H1 (cell line): Measurements from ENCODE around the gene PRKAG1. TPM values are rescaled to one million over a fixed set of nuclear protein-coding genes. Genes with fewer than 3 reads are reported as not detected.

Experiments
- CHD7 ChIP-seq: fragments of 300-600 bp; sonication (generic); IDR thresholded peaks from 2 replicates; pipeline ENCODE4 v1.7.1; 2012; ENCODE audit warnings: low read length, moderate library complexity, mild to moderate bottlenecking, inconsistent platforms; ENCODE audit not compliant: insufficient replicate concordance
- EGR1 ChIP-seq: IDR thresholded peaks from 2 replicates; pipeline ENCODE4 v1.6.1; 2011; ENCODE audit warnings: low read depth, low read length, borderline replicate concordance
- RBBP5 ChIP-seq: IDR thresholded peaks from 2 replicates; pipeline ENCODE4 v1.7.1; 2012; ENCODE audit warnings: low read depth, mild to moderate bottlenecking, inconsistent platforms, low read length, moderate library complexity, borderline replicate concordance
- polyA plus RNA-seq, 7 experiments: library from polyadenylated mRNA; depleted of rRNA in 3 of 7; stranded (reverse) in 5 of 7; unstranded in 2 of 7; fragments of >200 nt in 5 of 7; fragments of 200-250 nt in 2 of 7; gene quantifications; 1 replicate in 5 of 7; 2 replicates in 1 of 7; 4 replicates in 1 of 7; pipeline versions ENCODE4 v1.2.1 to v1.2.3, GENCODE V29; 2011 to 2013; ENCODE audit warnings: missing spikeins in 2 of 7, mixed read lengths in 2 of 7
- total RNA-seq: library from RNA; stranded (reverse); fragmentation: NEBNext Ultra II Directional; extraction: Animal tissue kit (Norgen Biotek cat#: 25700); gene quantifications from 2 replicates; pipeline ENCODE4 v1.2.1, GENCODE V29; 2021
- TF ChIP-seq, protein P1 (sequence below): IDR thresholded peaks from 2 replicates; pipeline ENCODE4 v1.6.1; 2012; ENCODE audit warnings: inconsistent platforms

The PRKAG1 gene
- total and polyA plus RNA-seq, 2 of the 8 experiments (the other 6 are each of a cell fraction or from before 2014, with no cell fraction given) = 38.6 to 57.5 TPM

DNA sequence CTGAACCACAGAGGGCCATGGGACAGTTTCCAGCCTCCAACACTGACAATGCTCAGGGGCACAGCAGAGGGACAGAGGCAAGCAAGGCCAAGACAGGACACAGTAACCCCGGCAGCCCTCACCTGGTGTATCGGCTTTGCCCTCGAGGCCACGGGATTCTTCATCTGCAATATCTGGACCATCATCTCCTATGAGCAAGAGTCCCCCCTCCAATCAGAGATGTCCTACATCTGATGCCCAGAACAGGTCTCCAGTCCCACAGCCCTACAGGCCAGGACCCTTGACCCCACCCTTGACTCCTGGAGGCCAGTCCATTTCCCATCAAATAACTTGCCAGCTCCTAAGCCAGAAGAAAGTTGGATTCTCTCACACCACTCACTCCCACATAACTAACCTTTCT is 24.7 kb upstream of the PRKAG1 start (continued):
- TF ChIP-seq RBBP5 = no peak
- no peak for TF ChIP-seq CHD7
- TF ChIP-seq, protein P1, sequence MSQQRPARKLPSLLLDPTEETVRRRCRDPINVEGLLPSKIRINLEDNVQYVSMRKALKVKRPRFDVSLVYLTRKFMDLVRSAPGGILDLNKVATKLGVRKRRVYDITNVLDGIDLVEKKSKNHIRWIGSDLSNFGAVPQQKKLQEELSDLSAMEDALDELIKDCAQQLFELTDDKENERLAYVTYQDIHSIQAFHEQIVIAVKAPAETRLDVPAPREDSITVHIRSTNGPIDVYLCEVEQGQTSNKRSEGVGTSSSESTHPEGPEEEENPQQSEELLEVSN = no peak
- no peak for TF ChIP-seq EGR1
- TF ChIP-seq, all 59 proteins: peak for 0
